K562 (cell line): Measurements from ENCODE around the gene DOCK4. TPM values are rescaled to one million over a fixed set of nuclear protein-coding genes. Genes with fewer than 3 reads are reported as not detected.

Experiments used
- ATAC-seq: fragments of 200-7000 bp; cut with Tn5 transposase; 3 replicates; pipeline ENCODE4 v1.9.1; 2020; ENCODE audit warnings: moderate library complexity
- BruUV-seq: library from RNA; stranded (reverse); fragments of 400-500 nt; replicated peaks from 2 replicates; lab custom pipeline; 2021; lab: Mats Ljungman, UMichigan
- CTCF ChIA-PET: fragments of 300-600 bp; formaldehyde crosslinking; extraction: SDS; loops from one replicate; lab custom pipeline; 2021; ENCODE audit warnings: low intra/inter-chr PET ratio; lab: Yijun Ruan, JAX
- POLR2A ChIA-PET: fragments of 300-600, 350-650 bp; sonication (Branson Sonifier 250); formaldehyde crosslinking; extraction: SDS; loops from one replicate; lab custom pipeline; 2021; ENCODE audit warnings: antibody characterized with exemption, inconsistent platforms; lab: Yijun Ruan, JAX
- DNase-seq, 4 experiments: peaks; one replicate each; pipeline versions ENCODE4 v3.0.0 to v3.0.0-alpha.2; 2011 to 2018; ENCODE audit warnings: low spot score in 3 of 4, mixed read lengths in 3 of 4; ENCODE audit errors: extremely low read depth in 1 of 4
- FAIRE-seq: peaks from 2 replicates; lab custom pipeline; 2011; peaks lifted over from hg19 to GRCh38; lab: Jason Lieb, UNC
- H2AFZ ChIP-seq: 2 replicates; pipeline ENCODE4 v1.6.0; 2011; ENCODE audit warnings: low read depth, low read length, control low read depth, inconsistent platforms
- H3K27ac ChIP-seq: fragments of 200-600 bp; 3 replicates; pipeline ENCODE4 v1.8.0; 2011; ENCODE audit warnings: low read depth, mild to moderate bottlenecking, control low read depth, inconsistent platforms, low read length, moderate library complexity, mixed read lengths; ENCODE audit errors: extremely low read depth
- H3K27me3 ChIP-seq, 2 experiments: fragments of 300-600 bp in 1 of 2; 2 replicates in 1 of 2; 3 replicates in 1 of 2; pipeline versions ENCODE4 v1.6.0 to v1.8.0; 2011; ENCODE audit warnings: inconsistent platforms in 2 of 2, low read length in 2 of 2, mild to moderate bottlenecking in 1 of 2, mixed read lengths in 1 of 2, moderate library complexity in 1 of 2; ENCODE audit not compliant: control insufficient read depth in 2 of 2, insufficient read depth in 2 of 2
- H3K36me3 ChIP-seq: fragments of 300-600 bp; 3 replicates; pipeline ENCODE4 v1.8.0; 2011; ENCODE audit warnings: mild to moderate bottlenecking, low read length, inconsistent platforms; ENCODE audit not compliant: control insufficient read depth, insufficient read depth
- H3K4me1 ChIP-seq, 2 experiments: fragments of 200-600 bp in 1 of 2; replicated peaks in 1 of 2; 2 replicates in 1 of 2; 3 replicates in 1 of 2; pipeline versions ENCODE4 v1.5.1 to v1.8.0; 2011; ENCODE audit warnings: inconsistent platforms in 2 of 2, low read length in 2 of 2, mild to moderate bottlenecking in 1 of 2, mixed read lengths in 1 of 2, moderate library complexity in 1 of 2; ENCODE audit not compliant: control insufficient read depth in 2 of 2, insufficient read depth in 2 of 2
- H3K4me2 ChIP-seq: 2 replicates; pipeline ENCODE4 v1.6.1; 2011; ENCODE audit warnings: low read length, control low read depth, inconsistent platforms, mixed read lengths; ENCODE audit not compliant: insufficient read depth
- H3K4me3 ChIP-seq: fragments of 200-600 bp; sonication (generic), shearing (Covaris generic); 2 replicates; pipeline ENCODE4 v1.5.1; 2016; ENCODE audit warnings: control low read depth, inconsistent platforms
- H3K79me2 ChIP-seq: fragments of 200-600 bp; 3 replicates; pipeline ENCODE4 v1.8.0; 2011; ENCODE audit warnings: low read length, inconsistent platforms; ENCODE audit not compliant: control insufficient read depth, insufficient read depth
- H3K9ac ChIP-seq, 2 experiments: 2 replicates each; pipeline versions ENCODE4 v1.6.0 to v1.6.1; 2011; ENCODE audit warnings: low read depth in 2 of 2, low read length in 2 of 2, control low read depth in 1 of 2, inconsistent platforms in 1 of 2, mild to moderate bottlenecking in 1 of 2, mixed read lengths in 1 of 2; ENCODE audit not compliant: insufficient read depth in 1 of 2
- H3K9me1 ChIP-seq: one replicate; pipeline ENCODE4 v1.6.0; 2011; ENCODE audit warnings: inconsistent platforms, mild to moderate bottlenecking, low read length, moderate library complexity; ENCODE audit not compliant: control insufficient read depth, insufficient read depth
- H3K9me3 ChIP-seq: replicated peaks from 2 replicates; pipeline ENCODE4 v1.5.1; 2011; ENCODE audit warnings: low read depth, low read length, inconsistent platforms; ENCODE audit not compliant: control insufficient read depth, insufficient read depth
- H4K20me1 ChIP-seq: replicated peaks from 2 replicates; pipeline ENCODE4 v1.6.1; 2011; ENCODE audit warnings: low read length, inconsistent platforms, mixed read lengths; ENCODE audit not compliant: control insufficient read depth, insufficient read depth
- MIER1 ChIP-seq: fragments of 450-650 bp; IDR thresholded peaks from 2 replicates; pipeline ENCODE4 v1.6.1; 2016; ENCODE audit warnings: antibody characterized with exemption, mild to moderate bottlenecking, low read depth
- WGBS: fragments of 100-300 bp; shearing (Covaris generic); methylation state at CpG from one replicate; pipeline ENCODE4 v1.1.6; 2016; ENCODE audit warnings: low coverage, mixed read lengths; ENCODE audit not compliant: insufficient coverage; ENCODE audit errors: missing lambda C conversion rate; 5-methylcytosine and 5-hydroxymethylcytosine counted together
- in situ Hi-C: fragments of 300-500 bp; cut with MboI; formaldehyde crosslinking; loops from 4 replicates; pipeline ENCODE4 v1.15.0; 2018; ENCODE audit warnings: inconsistent platforms, mixed read lengths
- intact Hi-C: fragments of 100-400 bp; cut with micrococcal nuclease; formaldehyde crosslinking; loops from 2 replicates; pipeline ENCODE4 v1.14.2; 2022
- polyA plus RNA-seq, 8 experiments: library from polyadenylated mRNA; depleted of rRNA in 4 of 8; stranded (reverse) in 5 of 8; unstranded in 3 of 8; fragments of >200 nt; fragmentation: Nextera tagmentation in 2 of 8; fragmentation: Illumina TruSeq in 1 of 8; extraction: Ambion mirVana in 2 of 8; extraction: Trizol in 1 of 8; gene quantifications; 2 replicates each; pipeline versions ENCODE4 v1.2.1 to v1.2.3, GENCODE V29; 2011 to 2014; ENCODE audit warnings: inconsistent platforms in 1 of 8, missing spikeins in 1 of 8
- total RNA-seq, 7 experiments: library from RNA; depleted of rRNA in 6 of 7; stranded (reverse); fragments of >200 nt in 6 of 7; fragmentation: Illumina TruSeq in 2 of 7; extraction: Trizol in 2 of 7; gene quantifications; 2 replicates each; pipeline versions ENCODE4 v1.2.1 to v1.2.3, GENCODE V29; 2011 to 2021; ENCODE audit warnings: low replicate concordance in 1 of 7
- TF ChIP-seq, protein P1 (sequence below): fragments of 450-650 bp; IDR thresholded peaks from 2 replicates; pipeline ENCODE4 v1.6.1; 2018; ENCODE audit not compliant: partially characterized antibody

DOCK4 gene
- total and polyA plus RNA-seq, 9 of the 15 experiments (the other 6 are each of a cell fraction or from before 2014, with no cell fraction given) = 0.42 to 5.7 (median 2.3) TPM

DNA sequence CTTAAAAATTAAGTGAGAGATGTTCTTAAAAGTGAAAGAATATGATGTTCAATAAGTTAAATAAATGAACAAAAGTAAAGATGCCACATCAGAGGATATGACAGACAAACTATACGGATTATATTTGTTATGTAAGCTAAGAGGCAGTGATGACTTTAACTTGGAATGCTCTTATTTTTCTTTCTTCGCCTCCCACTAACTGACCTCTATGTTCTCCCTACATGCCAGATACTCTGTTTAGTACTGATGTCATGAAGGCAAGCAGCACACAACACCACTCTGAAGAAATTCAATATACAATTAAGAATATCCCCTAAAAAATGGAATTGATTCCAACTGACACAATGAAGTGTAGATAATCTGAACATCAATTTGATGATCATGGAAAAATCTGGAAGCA lies 223.4 kb downstream of the DOCK4 start:
- no peak for ATAC-seq
- Histone ChIP-seq H2AFZ (no peak overlapping the region), H3K9me1 (no peaks in the 10 kb centered on the region), H3K4me2 (no peak overlapping the region), H3K4me3 (no peak overlapping the region), H3K36me3 (no peaks in the 10 kb centered on the region), H3K27me3 (peaks cover 0 to 5% of the 10 kb centered on the region in 2 experiments; a peak in 1 of 5 replicates), H3K4me1 (no peaks in the 10 kb centered on the region), H3K9ac (no peak overlapping the region), H3K79me2 (no peaks in the 10 kb centered on the region), H3K9me3 (no peaks in the 10 kb centered on the region), H4K20me1 (no peaks in the 10 kb centered on the region), H3K27ac (no peak overlapping the region)
- TF ChIP-seq, protein P1, sequence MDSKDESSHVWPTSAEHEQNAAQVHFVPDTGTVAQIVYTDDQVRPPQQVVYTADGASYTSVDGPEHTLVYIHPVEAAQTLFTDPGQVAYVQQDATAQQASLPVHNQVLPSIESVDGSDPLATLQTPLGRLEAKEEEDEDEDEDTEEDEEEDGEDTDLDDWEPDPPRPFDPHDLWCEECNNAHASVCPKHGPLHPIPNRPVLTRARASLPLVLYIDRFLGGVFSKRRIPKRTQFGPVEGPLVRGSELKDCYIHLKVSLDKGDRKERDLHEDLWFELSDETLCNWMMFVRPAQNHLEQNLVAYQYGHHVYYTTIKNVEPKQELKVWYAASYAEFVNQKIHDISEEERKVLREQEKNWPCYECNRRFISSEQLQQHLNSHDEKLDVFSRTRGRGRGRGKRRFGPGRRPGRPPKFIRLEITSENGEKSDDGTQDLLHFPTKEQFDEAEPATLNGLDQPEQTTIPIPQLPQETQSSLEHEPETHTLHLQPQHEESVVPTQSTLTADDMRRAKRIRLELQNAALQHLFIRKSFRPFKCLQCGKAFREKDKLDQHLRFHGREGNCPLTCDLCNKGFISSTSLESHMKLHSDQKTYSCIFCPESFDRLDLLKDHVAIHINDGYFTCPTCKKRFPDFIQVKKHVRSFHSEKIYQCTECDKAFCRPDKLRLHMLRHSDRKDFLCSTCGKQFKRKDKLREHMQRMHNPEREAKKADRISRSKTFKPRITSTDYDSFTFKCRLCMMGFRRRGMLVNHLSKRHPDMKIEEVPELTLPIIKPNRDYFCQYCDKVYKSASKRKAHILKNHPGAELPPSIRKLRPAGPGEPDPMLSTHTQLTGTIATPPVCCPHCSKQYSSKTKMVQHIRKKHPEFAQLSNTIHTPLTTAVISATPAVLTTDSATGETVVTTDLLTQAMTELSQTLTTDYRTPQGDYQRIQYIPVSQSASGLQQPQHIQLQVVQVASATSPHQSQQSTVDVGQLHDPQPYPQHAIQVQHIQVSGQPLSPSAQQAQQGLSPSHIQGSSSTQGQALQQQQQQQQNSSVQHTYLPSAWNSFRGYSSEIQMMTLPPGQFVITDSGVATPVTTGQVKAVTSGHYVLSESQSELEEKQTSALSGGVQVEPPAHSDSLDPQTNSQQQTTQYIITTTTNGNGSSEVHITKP = no peak
- TF ChIP-seq MIER1 = no peak
- no peak for DNase-seq
- ChIA-PET CTCF (no interaction called here), POLR2A (no interaction called here)
- in situ Hi-C loops (no loop called here), intact Hi-C loops (no loop called here)
- WGBS = 3% methylated on average over 2 of the region's 2 CpGs
- no TSS peak for BruUV-seq
- no peak for FAIRE-seq
